SH-SY5Y (cell line): ENCODE measurements around the gene RPS6KA4.

Experiments used
- GATA2 ChIP-seq: IDR thresholded peaks from 2 replicates; pipeline ENCODE4 v1.6.1; 2011; ENCODE audit warnings: mild to moderate bottlenecking, low read depth, low read length
- GATA3 ChIP-seq: IDR thresholded peaks from 2 replicates; pipeline ENCODE4 v1.6.1; 2011; ENCODE audit warnings: low read depth, mild to moderate bottlenecking, low read length, moderate library complexity

DNA sequence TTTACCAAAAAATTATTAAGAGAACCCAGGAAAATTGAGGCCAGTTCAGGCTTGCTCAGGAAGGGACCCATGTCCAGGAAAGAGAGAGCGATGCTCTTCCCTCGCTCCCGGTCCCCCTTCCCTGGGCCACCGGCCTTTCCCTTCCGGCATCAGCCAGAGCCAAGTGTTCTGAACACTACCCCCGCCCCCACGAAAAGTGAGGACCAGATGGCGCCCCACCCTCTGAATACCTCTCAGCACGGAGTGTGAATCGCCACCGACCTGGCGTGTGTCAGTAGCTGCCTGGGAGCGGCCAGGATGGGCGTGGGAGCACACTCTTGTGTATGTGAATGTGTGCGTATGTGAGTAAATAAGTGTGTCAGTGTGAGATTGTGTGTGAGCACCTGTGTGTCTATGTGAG lies 20.2 kb downstream of the RPS6KA4 start:
- TF ChIP-seq GATA2: no peak
- TF ChIP-seq GATA3: no peak
